ENCODE data around the gene KIAA0319L. TPM values are rescaled to one million over a fixed set of nuclear protein-coding genes. Genes with fewer than 3 reads are reported as not detected.

KIAA0319L gene
- total RNA-seq, 1 experiment from 2014 or later, result 60.0 TPM

DNA sequence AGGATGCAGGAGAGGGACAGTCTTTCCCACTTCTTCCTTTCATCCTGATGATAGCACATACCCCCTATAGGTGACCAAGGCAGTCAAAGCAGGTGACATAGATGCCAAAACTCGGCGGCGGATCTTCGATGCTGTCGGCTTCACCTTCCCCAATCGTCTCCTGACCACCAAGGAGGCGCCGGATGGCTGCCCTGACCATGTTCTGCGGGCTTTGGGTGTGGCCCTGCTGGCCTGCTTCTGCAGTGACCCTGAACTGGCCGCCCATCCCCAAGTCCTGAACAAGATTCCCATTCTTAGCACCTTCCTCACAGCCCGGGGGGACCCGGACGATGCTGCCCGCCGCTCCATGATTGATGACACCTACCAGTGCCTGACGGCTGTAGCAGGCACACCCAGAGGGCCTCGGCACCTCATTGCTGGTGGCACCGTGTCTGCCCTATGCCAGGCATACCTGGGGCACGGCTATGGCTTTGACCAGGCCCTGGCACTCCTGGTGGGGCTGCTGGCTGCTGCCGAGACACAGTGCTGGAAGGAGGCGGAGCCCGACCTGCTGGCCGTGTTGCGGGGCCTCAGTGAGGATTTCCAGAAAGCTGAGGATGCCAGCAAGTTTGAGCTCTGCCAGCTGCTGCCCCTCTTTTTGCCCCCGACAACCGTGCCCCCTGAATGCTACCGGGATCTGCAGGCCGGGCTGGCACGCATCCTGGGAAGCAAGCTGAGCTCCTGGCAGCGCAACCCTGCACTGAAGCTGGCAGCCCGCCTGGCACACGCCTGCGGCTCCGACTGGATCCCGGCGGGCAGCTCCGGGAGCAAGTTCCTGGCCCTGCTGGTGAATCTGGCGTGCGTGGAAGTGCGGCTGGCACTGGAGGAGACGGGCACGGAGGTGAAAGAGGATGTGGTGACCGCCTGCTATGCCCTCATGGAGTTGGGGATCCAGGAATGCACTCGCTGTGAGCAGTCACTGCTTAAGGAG lies 3.3 kb upstream of the KIAA0319L start:
- H3K9me3 ChIP-seq (ENCODE audit: control insufficient read depth, insufficient read depth, low read depth, low read length), result no peaks in the 10 kb centered on the region
- peaks cover 2% of the 10 kb centered on the region for H3K36me3 ChIP-seq (ENCODE audit: control insufficient read depth, insufficient read depth, low read length)
- BruUV-seq (replicated peaks), result no TSS peak
- DNase-seq (ENCODE audit: low read depth, low spot score) (no peak), ATAC-seq (no peak)
- CTCF ChIA-PET, result no interaction called here
- TF ChIP-seq CTCF (IDR thresholded peaks at IDR 0.05) (no peak), POLR2AphosphoS5 (IDR thresholded peaks at IDR 0.05; ENCODE audit: low read depth, low read length) (0 out of 2 replicates have a peak, but pooled peaks have one; percentile 5)
- in situ Hi-C loops (cut with HindIII; ENCODE audit: low pct_unique_long_range_greater_than_20kb, low sequenced_read_pairs) (no loop called here), intact Hi-C loops (cut with micrococcal nuclease; ENCODE audit: unreplicated experiment) (no loop called here)
- POLR2A ChIA-PET, result interaction anchor here (0.6 kb wide), 1 partner anchor 74 kb away, joined by 7 read pairs; no protein-coding TSS in a partner anchor
- no peaks in the 10 kb centered on the region for H3K27me3 ChIP-seq (ENCODE audit: control insufficient read depth, insufficient read depth, low read length)
- no peak overlapping the region for H3K27ac ChIP-seq (ENCODE audit: low read length)
- no peak overlapping the region for H3K4me3 ChIP-seq (ENCODE audit: low read depth in 2 of 2, low read length in 2 of 2)
- peaks cover 18% of the 10 kb centered on the region for H3K4me1 ChIP-seq (ENCODE audit: control insufficient read depth, insufficient read depth, low read length)

DNA sequence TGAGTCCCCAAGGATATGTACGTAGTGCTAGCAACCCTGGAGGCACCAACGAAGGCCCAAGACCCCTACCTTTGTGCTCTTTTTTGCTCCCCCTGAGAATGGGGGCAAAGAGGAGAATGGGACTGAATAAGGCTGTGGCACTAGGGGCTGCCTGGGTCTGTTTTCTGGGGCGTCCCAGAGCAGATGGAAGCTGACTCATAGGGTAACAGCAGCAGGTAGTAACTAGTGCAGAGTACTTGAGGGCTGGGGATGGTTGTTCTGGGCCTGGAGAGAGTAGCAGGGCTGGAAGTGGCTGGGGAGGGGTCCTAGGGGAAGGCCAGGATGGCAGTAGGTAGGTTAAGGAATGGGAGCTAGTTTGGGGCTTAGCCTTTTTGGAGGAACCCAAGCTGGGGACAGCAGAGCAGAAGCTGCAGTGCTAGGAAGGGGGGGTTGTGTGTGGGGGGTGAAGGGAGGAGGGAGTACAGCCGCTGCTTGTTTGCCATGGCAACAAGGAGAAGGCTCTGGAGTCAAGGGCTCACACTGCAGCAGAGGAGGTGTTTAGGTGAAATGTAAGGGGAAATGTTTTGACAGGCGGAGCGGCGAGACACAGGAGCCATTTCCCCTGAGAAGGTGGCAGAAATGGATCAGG lies 2.2 kb upstream of the KIAA0319L start:
- Histone ChIP-seq H3K36me3 (ENCODE audit: control insufficient read depth, insufficient read depth, low read length) (peaks cover 2% of the 10 kb centered on the region; the same call in 1 of the 2 replicates), H3K27me3 (ENCODE audit: control insufficient read depth, insufficient read depth, low read length) (no peaks in the 10 kb centered on the region), H3K27ac (ENCODE audit: low read length) (0 out of 2 replicates have a peak overlapping the region, but pooled peaks have one; percentile 37), H3K4me1 (ENCODE audit: control insufficient read depth, insufficient read depth, low read length) (peaks cover 26% of the 10 kb centered on the region), H3K9me3 (ENCODE audit: control insufficient read depth, insufficient read depth, low read depth, low read length) (no peaks in the 10 kb centered on the region), H3K4me3 (ENCODE audit: low read depth in 2 of 2, low read length in 2 of 2) (peak overlapping the region in 1 of 2 experiments; percentile 97; a peak in 2 of 4 replicates)
- intact Hi-C loops (cut with micrococcal nuclease; ENCODE audit: unreplicated experiment) (no loop called here), in situ Hi-C loops (cut with HindIII; ENCODE audit: low pct_unique_long_range_greater_than_20kb, low sequenced_read_pairs) (no loop called here)
- DNase-seq (ENCODE audit: low read depth, low spot score), result no peak
- no peak for ATAC-seq
- CTCF ChIA-PET, result no interaction called here
- POLR2A ChIA-PET, result no interaction called here
- TF ChIP-seq REST (IDR thresholded peaks at IDR 0.05; ENCODE audit: insufficient read depth in 1 of 2, low read depth in 2 of 2, low read length in 1 of 2) (no peak), CTCF (IDR thresholded peaks at IDR 0.05) (no peak), TCF7L2 (IDR thresholded peaks at IDR 0.05; ENCODE audit: low read depth, low read length) (no peak)
- BruUV-seq (replicated peaks), result no TSS peak

All from Panc1 (cell line).